Glutamatergic neuron (in vitro differentiated cells): ENCODE data around the gene MYO18B. TPM values are rescaled to one million over a fixed set of nuclear protein-coding genes. Genes with fewer than 3 reads are reported as not detected.

Experiments used
- DNase-seq: peaks from one replicate; pipeline ENCODE4 v3.0.0; 2022
- H3K27ac Mint-ChIP-seq: one replicate; pipeline ENCODE4 v1.8.0; 2020; ENCODE audit warnings: mild to moderate bottlenecking, mixed read lengths, inconsistent platforms; ENCODE audit not compliant: unreplicated experiment
- H3K27me3 Mint-ChIP-seq: one replicate; pipeline ENCODE4 v1.8.0; 2020; ENCODE audit warnings: mild to moderate bottlenecking, moderate library complexity, mixed read lengths, inconsistent platforms; ENCODE audit not compliant: unreplicated experiment
- H3K36me3 Mint-ChIP-seq: one replicate; pipeline ENCODE4 v1.8.0; 2020; ENCODE audit warnings: mild to moderate bottlenecking, mixed read lengths, inconsistent platforms; ENCODE audit not compliant: unreplicated experiment
- H3K4me1 Mint-ChIP-seq: one replicate; pipeline ENCODE4 v1.8.0; 2020; ENCODE audit warnings: mild to moderate bottlenecking, low read depth, mixed read lengths, inconsistent platforms; ENCODE audit not compliant: unreplicated experiment
- H3K4me3 Mint-ChIP-seq: one replicate; pipeline ENCODE4 v1.8.0; 2020; ENCODE audit warnings: mild to moderate bottlenecking, mixed read lengths, inconsistent platforms; ENCODE audit not compliant: unreplicated experiment
- H3K9me3 Mint-ChIP-seq: one replicate; pipeline ENCODE4 v1.8.0; 2020; ENCODE audit warnings: mild to moderate bottlenecking, moderate library complexity, mixed read lengths, inconsistent platforms; ENCODE audit not compliant: unreplicated experiment
- CTCF ChIP-seq: fragments of 200-600 bp; sonication (generic); IDR thresholded peaks from one replicate; pipeline ENCODE4 v1.5.0; 2021; ENCODE audit not compliant: partially characterized antibody, unreplicated experiment
- total RNA-seq: library from RNA; stranded (reverse); fragmentation: NEBNext Ultra II Directional; extraction: Animal tissue kit (Norgen Biotek cat#: 25700); gene quantifications from one replicate; pipeline ENCODE4 v1.2.1, GENCODE V29; 2021; ENCODE audit not compliant: unreplicated experiment

Gene MYO18B
- total RNA-seq, 1 donor from 2014 or later, result 0.25 TPM

DNA sequence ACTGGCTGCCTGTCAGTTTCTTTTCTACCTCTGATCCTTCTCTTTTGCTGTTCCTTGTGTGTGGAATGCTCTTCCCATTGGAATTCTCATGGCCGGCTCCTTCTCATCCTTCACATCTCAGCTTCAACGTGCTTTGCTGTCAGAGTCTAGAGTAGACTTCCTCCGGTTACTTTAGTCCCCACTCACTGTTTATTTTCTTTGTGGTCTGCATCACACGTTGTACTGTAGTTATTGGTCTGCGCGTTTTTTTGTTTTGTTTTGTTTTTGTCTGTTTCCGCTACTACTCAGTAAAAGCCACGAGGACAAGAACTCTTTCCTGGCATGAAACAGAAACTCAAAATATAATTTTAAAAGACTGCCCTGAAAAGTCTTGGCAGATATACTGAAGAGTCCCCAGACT is 305.9 kb downstream of the MYO18B start:
- TF ChIP-seq CTCF, result no peak
- no peak for DNase-seq
- H3K27ac Mint-ChIP-seq, result no peak overlapping the region
- no peaks in the 10 kb centered on the region for H3K27me3 Mint-ChIP-seq
- H3K4me3 Mint-ChIP-seq, result no peak overlapping the region
- peaks cover 3% of the 10 kb centered on the region for H3K4me1 Mint-ChIP-seq
- H3K36me3 Mint-ChIP-seq, result no peaks in the 10 kb centered on the region
- H3K9me3 Mint-ChIP-seq, result peaks cover 1% of the 10 kb centered on the region

DNA sequence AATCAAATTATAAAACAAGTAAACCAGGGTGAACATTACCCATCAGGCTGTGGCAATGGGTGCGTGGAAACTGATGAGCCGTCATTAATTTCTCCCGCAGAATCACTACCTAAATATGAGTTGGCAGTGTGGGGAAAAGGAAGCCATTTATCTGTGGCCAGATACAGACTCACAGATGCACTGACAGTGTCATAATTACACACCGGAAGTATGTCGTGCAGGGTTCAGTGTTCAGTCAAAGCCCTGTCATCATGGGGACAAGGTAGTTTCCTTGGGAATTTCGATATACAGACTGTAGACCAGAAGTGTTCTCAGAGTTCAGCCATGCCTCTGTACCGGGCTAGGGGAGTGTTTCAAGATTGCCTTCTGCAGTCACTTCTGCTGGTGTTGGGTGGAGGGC is 308.1 kb downstream of the MYO18B start:
- DNase-seq, result no peak
- H3K4me3 Mint-ChIP-seq, result no peak overlapping the region
- no peak for TF ChIP-seq CTCF
- H3K9me3 Mint-ChIP-seq, result peaks cover 1% of the 10 kb centered on the region
- no peak overlapping the region for H3K27ac Mint-ChIP-seq
- no peaks in the 10 kb centered on the region for H3K36me3 Mint-ChIP-seq
- H3K4me1 Mint-ChIP-seq, result peaks cover 5% of the 10 kb centered on the region
- peaks cover 2% of the 10 kb centered on the region for H3K27me3 Mint-ChIP-seq

DNA sequence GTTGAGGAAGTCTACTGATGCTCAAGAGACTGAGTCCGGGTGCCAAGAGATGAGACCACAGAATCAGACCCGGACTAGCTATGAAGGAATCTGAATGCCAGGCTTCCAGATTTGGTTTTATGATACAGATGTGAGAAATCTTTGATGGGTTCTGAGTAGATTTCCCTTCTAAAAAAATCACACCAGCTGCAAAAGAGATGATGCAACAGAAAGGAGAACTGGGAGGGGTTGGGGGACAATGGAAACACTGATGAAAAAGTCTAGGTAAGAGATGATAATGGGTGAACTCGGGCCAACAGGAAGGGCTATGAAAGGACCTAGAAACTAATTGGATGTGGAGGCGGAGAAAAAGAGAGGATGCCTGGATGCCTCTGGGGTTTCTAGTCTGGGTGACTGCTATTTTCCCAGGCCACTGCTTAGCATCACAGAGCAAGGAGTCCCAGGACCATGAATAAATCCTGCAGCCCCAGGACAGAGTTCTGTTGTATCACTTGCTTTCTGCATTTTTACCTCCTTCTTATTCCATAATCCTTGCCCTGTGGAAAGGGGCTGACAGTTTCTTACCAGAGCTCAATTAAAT is 311.8 kb downstream of the MYO18B start:
- Mint-ChIP-seq H3K36me3 (no peaks in the 10 kb centered on the region), H3K27me3 (peaks cover 2% of the 10 kb centered on the region), H3K9me3 (peaks cover 1% of the 10 kb centered on the region), H3K4me1 (peaks cover 5% of the 10 kb centered on the region), H3K4me3 (no peak overlapping the region), H3K27ac (no peak overlapping the region)
- no peak for DNase-seq
- TF ChIP-seq CTCF, result no peak

DNA sequence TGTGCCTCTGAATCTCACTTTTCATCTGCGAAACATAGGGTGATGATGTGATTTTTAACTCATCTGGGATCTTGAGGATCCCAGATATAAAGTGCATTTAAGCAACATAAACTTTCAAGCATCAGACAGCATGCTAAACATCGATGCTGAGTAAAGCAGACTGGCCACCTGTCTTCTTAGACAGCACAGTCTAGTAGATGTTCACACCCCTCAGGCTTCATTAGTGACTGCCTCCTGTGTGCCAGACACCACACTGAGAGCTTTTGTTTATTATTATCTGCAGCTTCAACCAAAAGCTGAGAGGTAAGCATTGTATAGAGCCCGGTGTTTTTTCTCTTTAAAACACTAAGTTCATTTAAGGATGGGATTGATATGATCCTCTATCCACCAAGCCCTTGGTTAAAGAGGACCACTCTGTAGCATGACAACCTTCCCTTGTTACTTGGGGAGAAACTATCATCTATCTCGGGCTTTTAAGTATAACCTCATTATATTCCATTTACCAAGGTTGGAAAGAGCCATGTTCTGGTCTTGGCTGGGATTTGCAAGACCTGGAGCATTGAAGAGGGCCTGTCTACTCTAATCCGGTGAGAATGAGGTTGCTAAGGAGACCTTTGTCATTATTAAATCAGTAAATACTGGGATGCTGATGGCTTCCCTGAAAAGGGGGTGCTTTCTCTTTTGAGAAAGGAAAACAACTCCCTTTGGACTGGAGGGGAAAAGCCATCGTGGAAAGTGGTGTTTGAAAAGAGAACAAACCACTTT is 313.0 kb downstream of the MYO18B start:
- Mint-ChIP-seq H3K4me1 (peaks cover 5% of the 10 kb centered on the region), H3K27ac (no peak overlapping the region), H3K27me3 (peaks cover 2% of the 10 kb centered on the region), H3K36me3 (no peaks in the 10 kb centered on the region), H3K9me3 (peaks cover 1% of the 10 kb centered on the region), H3K4me3 (no peak overlapping the region)
- no peak for TF ChIP-seq CTCF
- no peak for DNase-seq

DNA sequence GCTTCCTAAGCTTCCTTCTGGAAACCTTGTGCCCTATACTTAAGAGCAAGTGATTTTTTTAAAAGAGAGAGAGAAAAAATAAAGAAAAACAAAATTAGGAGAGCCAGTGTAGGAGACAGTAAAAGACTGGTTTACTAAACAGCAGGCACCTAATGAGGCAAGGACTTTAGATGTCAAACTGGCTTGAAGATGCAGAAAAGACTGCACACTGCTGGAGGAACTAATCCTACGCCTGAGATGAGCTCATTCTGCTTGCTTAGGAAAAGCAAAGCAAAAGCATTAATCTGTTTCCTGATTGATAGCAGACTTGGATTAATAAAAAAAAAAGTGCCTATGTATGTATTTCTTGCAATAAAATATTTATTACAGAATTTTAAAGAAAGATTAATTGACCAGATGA is 313.7 kb downstream of the MYO18B start:
- Mint-ChIP-seq H3K4me3 (no peak overlapping the region), H3K27me3 (peaks cover 2% of the 10 kb centered on the region), H3K4me1 (peaks cover 5% of the 10 kb centered on the region), H3K9me3 (peaks cover 1% of the 10 kb centered on the region), H3K27ac (no peak overlapping the region), H3K36me3 (no peaks in the 10 kb centered on the region)
- DNase-seq, result no peak
- no peak for TF ChIP-seq CTCF
